Mammary epithelial cell (primary cell): ENCODE results near the gene DHFR2.

Experiments
- CTCF ChIP-seq, 2 donors: IDR thresholded peaks in 1 of 2; conservative IDR thresholded peaks in 1 of 2; 2 replicates each; pipeline ENCODE4 v1.5.1; 2011 to 2012; ENCODE audit warnings: inconsistent platforms in 2 of 2, low read length in 2 of 2, mild to moderate bottlenecking in 2 of 2, control low read depth in 1 of 2, low read depth in 1 of 2; ENCODE audit not compliant: insufficient read depth in 1 of 2; ENCODE audit errors: extremely low read depth in 1 of 2
- EZH2 ChIP-seq: IDR thresholded peaks from 2 replicates; pipeline ENCODE4 v1.6.1; 2012; ENCODE audit warnings: low read length, inconsistent platforms, borderline replicate concordance

GRCh38 chr3:94093151-94093550, 30.4 kb upstream of the DHFR2 start:
- TF ChIP-seq EZH2: no peak
- TF ChIP-seq CTCF (conservative IDR thresholded peaks at IDR 0.05 in 1 of 2, IDR thresholded peaks at IDR 0.05 in 1 of 2; ENCODE audit: extremely low read depth in 1 of 2, insufficient read depth in 1 of 2, low read depth in 1 of 2, low read length in 2 of 2): no peak
